RWPE2 (cell line): ENCODE measurements around the gene FARS2.

Experiments
- ATAC-seq: fragments of 200-7000 bp; cut with Tn5 transposase; 3 replicates; pipeline ENCODE4 v1.9.1; 2021; ENCODE audit warnings: low read depth
- DNase-seq: peaks from one replicate; pipeline ENCODE4 v3.0.0-alpha.2; 2020; ENCODE audit warnings: low spot score
- H3K27ac ChIP-seq: fragments of 450-650 bp; 2 replicates; pipeline ENCODE4 v1.5.1; 2017; ENCODE audit warnings: mild to moderate bottlenecking; ENCODE audit not compliant: poor library complexity, severe bottlenecking
- H3K27me3 ChIP-seq: fragments of 250-450 bp; sonication (Bioruptor Pico); 2 replicates; pipeline ENCODE4 v1.5.1; 2021; ENCODE audit warnings: mild to moderate bottlenecking, moderate library complexity; ENCODE audit not compliant: insufficient read depth, poor library complexity, severe bottlenecking
- H3K36me3 ChIP-seq: fragments of 250-450 bp; sonication (Bioruptor Pico); 2 replicates; pipeline ENCODE4 v1.5.1; 2020; ENCODE audit warnings: low read depth, mild to moderate bottlenecking, moderate library complexity
- H3K4me1 ChIP-seq: fragments of 250-450 bp; sonication (Bioruptor Pico); 2 replicates; pipeline ENCODE4 v1.5.1; 2021; ENCODE audit warnings: mild to moderate bottlenecking, moderate library complexity; ENCODE audit not compliant: insufficient read depth, poor library complexity, severe bottlenecking
- H3K4me3 ChIP-seq: fragments of 250-450 bp; sonication (Bioruptor Pico); 2 replicates; pipeline ENCODE4 v1.5.1; 2021; ENCODE audit warnings: mild to moderate bottlenecking, moderate library complexity; ENCODE audit not compliant: severe bottlenecking
- H3K9me3 ChIP-seq: fragments of 250-450 bp; sonication (Bioruptor Pico); 2 replicates; pipeline ENCODE4 v1.5.1; 2021; ENCODE audit warnings: mild to moderate bottlenecking, moderate library complexity; ENCODE audit not compliant: severe bottlenecking
- TF ChIP-seq, protein P1 (sequence below): fragments of 450-650 bp; IDR thresholded peaks from one replicate; pipeline ENCODE4 v1.5.1; 2017; ENCODE audit warnings: mild to moderate bottlenecking, moderate library complexity; ENCODE audit not compliant: poor library complexity, severe bottlenecking

FARS2 gene

GRCh38 chr6:5501837-5502236, 240.5 kb downstream of the FARS2 start:
- H3K36me3 ChIP-seq: no peaks in the 10 kb centered on the region
- TF ChIP-seq, protein P1, sequence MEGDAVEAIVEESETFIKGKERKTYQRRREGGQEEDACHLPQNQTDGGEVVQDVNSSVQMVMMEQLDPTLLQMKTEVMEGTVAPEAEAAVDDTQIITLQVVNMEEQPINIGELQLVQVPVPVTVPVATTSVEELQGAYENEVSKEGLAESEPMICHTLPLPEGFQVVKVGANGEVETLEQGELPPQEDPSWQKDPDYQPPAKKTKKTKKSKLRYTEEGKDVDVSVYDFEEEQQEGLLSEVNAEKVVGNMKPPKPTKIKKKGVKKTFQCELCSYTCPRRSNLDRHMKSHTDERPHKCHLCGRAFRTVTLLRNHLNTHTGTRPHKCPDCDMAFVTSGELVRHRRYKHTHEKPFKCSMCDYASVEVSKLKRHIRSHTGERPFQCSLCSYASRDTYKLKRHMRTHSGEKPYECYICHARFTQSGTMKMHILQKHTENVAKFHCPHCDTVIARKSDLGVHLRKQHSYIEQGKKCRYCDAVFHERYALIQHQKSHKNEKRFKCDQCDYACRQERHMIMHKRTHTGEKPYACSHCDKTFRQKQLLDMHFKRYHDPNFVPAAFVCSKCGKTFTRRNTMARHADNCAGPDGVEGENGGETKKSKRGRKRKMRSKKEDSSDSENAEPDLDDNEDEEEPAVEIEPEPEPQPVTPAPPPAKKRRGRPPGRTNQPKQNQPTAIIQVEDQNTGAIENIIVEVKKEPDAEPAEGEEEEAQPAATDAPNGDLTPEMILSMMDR: no peak
- DNase-seq: no peak
- H3K27me3 ChIP-seq: no peaks in the 10 kb centered on the region
- no peak for ATAC-seq
- peaks cover 21% of the 10 kb centered on the region for H3K4me1 ChIP-seq
- H3K27ac ChIP-seq: no peak overlapping the region
- H3K9me3 ChIP-seq: peaks cover 3% of the 10 kb centered on the region
- H3K4me3 ChIP-seq: no peak overlapping the region

- no peaks in the 10 kb centered on the region for H3K27me3 ChIP-seq
- H3K9me3 ChIP-seq: peaks cover 3% of the 10 kb centered on the region
- ATAC-seq (no peak), DNase-seq (no peak)
- H3K27ac ChIP-seq: no peak overlapping the region
- peaks cover 8% of the 10 kb centered on the region for H3K4me1 ChIP-seq
- H3K36me3 ChIP-seq: no peaks in the 10 kb centered on the region
- no peak overlapping the region for H3K4me3 ChIP-seq
- TF ChIP-seq, protein P1: no peak
Observed at GRCh38 chr6:5504078-5504477, 242.8 kb downstream of the FARS2 start.

GRCh38 chr6:5506149-5506548, 244.8 kb downstream of the FARS2 start:
- Histone ChIP-seq H3K27ac (no peak overlapping the region), H3K27me3 (no peaks in the 10 kb centered on the region), H3K36me3 (no peaks in the 10 kb centered on the region), H3K9me3 (no peaks in the 10 kb centered on the region), H3K4me1 (no peaks in the 10 kb centered on the region), H3K4me3 (no peak overlapping the region)
- DNase-seq: no peak
- no peak for ATAC-seq
- TF ChIP-seq, protein P1: no peak

GRCh38 chr6:5506597-5506996, 245.3 kb downstream of the FARS2 start:
- TF ChIP-seq, protein P1: no peak
- Histone ChIP-seq H3K4me3 (no peak overlapping the region), H3K27me3 (no peaks in the 10 kb centered on the region), H3K9me3 (no peaks in the 10 kb centered on the region), H3K36me3 (no peaks in the 10 kb centered on the region), H3K4me1 (no peaks in the 10 kb centered on the region), H3K27ac (no peak overlapping the region)
- DNase-seq (no peak), ATAC-seq (no peak)

- H3K4me3 ChIP-seq: no peak overlapping the region
- TF ChIP-seq, protein P1: no peak
- H3K27ac ChIP-seq: no peak overlapping the region
- ATAC-seq: no peak
- no peak for DNase-seq
- no peaks in the 10 kb centered on the region for H3K36me3 ChIP-seq
- no peaks in the 10 kb centered on the region for H3K27me3 ChIP-seq
- H3K9me3 ChIP-seq: no peaks in the 10 kb centered on the region
- H3K4me1 ChIP-seq: no peaks in the 10 kb centered on the region
Observed at GRCh38 chr6:5507131-5507681, 245.9 kb downstream of the FARS2 start.
